NCI-H446 (cell line): Measurements from ENCODE around the gene YIF1B.

ENCODE experiments used
- DNase-seq, 2 experiments: peaks; one replicate each; lab custom pipeline; 2025; lab: John Stamatoyannopoulos, UW

The YIF1B gene

GRCh38 chr19:38304352-38304865 is 11.3 kb downstream of the YIF1B start:
- DNase-seq = no peak

GRCh38 chr19:38303517-38304351 is 12.0 kb downstream of the YIF1B start, which contains the start of gene C19orf33:
Gene C19orf33 (plus strand): TSS chr19:38304251. CDS start chr19:38304262, 11 bp downstream.
- DNase-seq = no peak

GRCh38 chr19:38298821-38299680 is 16.7 kb downstream of the YIF1B start:
- DNase-seq = no peak

GRCh38 chr19:38294090-38294489 is 21.7 kb downstream of the YIF1B start:
- no peak for DNase-seq

- no peak for DNase-seq
Observed at GRCh38 chr19:38293281-38293680, 22.5 kb downstream of the YIF1B start.

GRCh38 chr19:38291855-38292254 is 23.9 kb downstream of the YIF1B start:
- no peak for DNase-seq

- DNase-seq = no peak
Observed at GRCh38 chr19:38290631-38291147, 25.1 kb downstream of the YIF1B start.

GRCh38 chr19:38289955-38290354 is 25.8 kb downstream of the YIF1B start:
- DNase-seq = no peak

- no peak for DNase-seq
Observed at GRCh38 chr19:38288123-38288855, 27.5 kb downstream of the YIF1B start.

GRCh38 chr19:38287604-38288003 is 28.1 kb downstream of the YIF1B start:
- DNase-seq = no peak

GRCh38 chr19:38285567-38285966 is 30.2 kb downstream of the YIF1B start:
- DNase-seq = no peak

- no peak for DNase-seq
Observed at GRCh38 chr19:38284422-38284821, 31.3 kb downstream of the YIF1B start.

GRCh38 chr19:38283271-38283670 is 32.5 kb downstream of the YIF1B start:
- DNase-seq = no peak

- no peak for DNase-seq
Observed at GRCh38 chr19:38281811-38282566, 33.8 kb downstream of the YIF1B start.

GRCh38 chr19:38280030-38280921 is 35.5 kb downstream of the YIF1B start:
- no peak for DNase-seq

GRCh38 chr19:38278751-38279150 is 37.0 kb downstream of the YIF1B start:
- DNase-seq = no peak

GRCh38 chr19:38277969-38278680 is 37.6 kb downstream of the YIF1B start:
- DNase-seq = no peak

- no peak for DNase-seq
Observed at GRCh38 chr19:38277549-38277948, 38.2 kb downstream of the YIF1B start.

- no peak for DNase-seq
Observed at GRCh38 chr19:38276942-38277517, 38.7 kb downstream of the YIF1B start.
